H9 (cell line): ENCODE measurements around the gene ADAM17. TPM values are rescaled to one million over a fixed set of nuclear protein-coding genes. Genes with fewer than 3 reads are reported as not detected.

ENCODE experiments used
- DNase-seq: peaks from one replicate; pipeline ENCODE4 v3.0.0-alpha.2; 2017
- H2AFZ ChIP-seq: one replicate; pipeline ENCODE4 v1.6.1; 2013; ENCODE audit warnings: mild to moderate bottlenecking, low read length, control low read depth, moderate library complexity
- H2AK5ac ChIP-seq: 2 replicates; pipeline ENCODE4 v1.6.1; 2013; ENCODE audit warnings: low read length, control low read depth, mixed read lengths; ENCODE audit not compliant: insufficient read length
- H2BK120ac ChIP-seq: one replicate; pipeline ENCODE4 v1.6.1; 2013; ENCODE audit warnings: low read depth, mild to moderate bottlenecking, low read length, control low read depth, inconsistent platforms; ENCODE audit not compliant: poor library complexity, severe bottlenecking
- H2BK12ac ChIP-seq: 2 replicates; pipeline ENCODE4 v1.6.1; 2013; ENCODE audit warnings: low read length, control low read depth, mixed read lengths, low read depth; ENCODE audit not compliant: insufficient read length
- H2BK15ac ChIP-seq: 2 replicates; pipeline ENCODE4 v1.6.1; 2013; ENCODE audit warnings: low read depth, low read length, control low read depth
- H2BK20ac ChIP-seq: one replicate; pipeline ENCODE4 v1.6.1; 2013; ENCODE audit warnings: low read depth, mild to moderate bottlenecking, low read length, control low read depth, inconsistent platforms; ENCODE audit not compliant: poor library complexity, severe bottlenecking
- H2BK5ac ChIP-seq: 2 replicates; pipeline ENCODE4 v1.6.1; 2013; ENCODE audit warnings: low read length, control low read depth, mixed read lengths; ENCODE audit not compliant: insufficient read length
- H3K14ac ChIP-seq: 2 replicates; pipeline ENCODE4 v1.6.1; 2013; ENCODE audit warnings: low read length, control low read depth; ENCODE audit not compliant: insufficient read depth
- H3K18ac ChIP-seq: 2 replicates; pipeline ENCODE4 v1.6.1; 2013; ENCODE audit warnings: low read depth, mild to moderate bottlenecking, mixed read lengths, low read length, control low read depth; ENCODE audit not compliant: insufficient read length
- H3K23ac ChIP-seq: 2 replicates; pipeline ENCODE4 v1.6.1; 2013; ENCODE audit warnings: low read length, control low read depth, mixed read lengths, low read depth; ENCODE audit not compliant: insufficient read length
- H3K23me2 ChIP-seq: 2 replicates; pipeline ENCODE4 v1.6.1; 2013; ENCODE audit warnings: low read depth, mild to moderate bottlenecking, mixed read lengths, low read length, control low read depth; ENCODE audit not compliant: insufficient read length, poor library complexity, severe bottlenecking
- H3K27ac ChIP-seq: 2 replicates; pipeline ENCODE4 v1.5.1; 2013; ENCODE audit warnings: low read length, control low read depth, mixed read lengths, low read depth; ENCODE audit not compliant: insufficient read length
- H3K27me3 ChIP-seq: 2 replicates; pipeline ENCODE4 v1.6.1; 2013; ENCODE audit warnings: low read length, control low read depth, inconsistent platforms; ENCODE audit not compliant: insufficient read depth
- H3K4ac ChIP-seq: 2 replicates; pipeline ENCODE4 v1.6.1; 2013; ENCODE audit warnings: low read depth, mild to moderate bottlenecking, control low read depth, inconsistent platforms, low read length, moderate library complexity
- H3K4me1 ChIP-seq: 2 replicates; pipeline ENCODE4 v1.6.1; 2013; ENCODE audit warnings: low read length, control low read depth, inconsistent platforms; ENCODE audit not compliant: insufficient read depth
- H3K4me2 ChIP-seq: 2 replicates; pipeline ENCODE4 v1.6.1; 2013; ENCODE audit warnings: low read length, control low read depth, mixed read lengths; ENCODE audit not compliant: insufficient read length, insufficient read depth
- H3K56ac ChIP-seq: 2 replicates; pipeline ENCODE4 v1.6.1; 2013; ENCODE audit warnings: low read depth, mild to moderate bottlenecking, mixed read lengths, low read length, control low read depth; ENCODE audit not compliant: insufficient read length
- H3K79me1 ChIP-seq: 2 replicates; pipeline ENCODE4 v1.6.1; 2013; ENCODE audit warnings: low read depth, mild to moderate bottlenecking, moderate library complexity, low read length, control low read depth, inconsistent platforms; ENCODE audit not compliant: insufficient read depth, poor library complexity, severe bottlenecking
- H3K79me2 ChIP-seq: 2 replicates; pipeline ENCODE4 v1.6.1; 2013; ENCODE audit warnings: low read length, control low read depth, inconsistent platforms; ENCODE audit not compliant: insufficient read depth
- H3K9ac ChIP-seq: 2 replicates; pipeline ENCODE4 v1.6.1; 2013; ENCODE audit warnings: low read length, control low read depth, mixed read lengths; ENCODE audit not compliant: insufficient read length; ENCODE audit errors: extremely low read depth
- H3K9me3 ChIP-seq: one replicate; pipeline ENCODE4 v1.6.1; 2013; ENCODE audit warnings: low read depth, low read length, inconsistent platforms; ENCODE audit not compliant: control insufficient read depth
- H3T11ph ChIP-seq: one replicate; pipeline ENCODE4 v1.6.1; 2013; ENCODE audit warnings: mild to moderate bottlenecking, low read length, control low read depth, inconsistent platforms
- H4K20me1 ChIP-seq: one replicate; pipeline ENCODE4 v1.6.1; 2013; ENCODE audit not compliant: control insufficient read depth, insufficient read length, insufficient read depth
- H4K5ac ChIP-seq: 2 replicates; pipeline ENCODE4 v1.6.1; 2013; ENCODE audit warnings: low read depth, mild to moderate bottlenecking, mixed read lengths, low read length, control low read depth; ENCODE audit not compliant: insufficient read length
- H4K8ac ChIP-seq: replicated peaks from 2 replicates; pipeline ENCODE4 v1.6.1; 2013; ENCODE audit warnings: low read length, control low read depth, mixed read lengths, low read depth; ENCODE audit not compliant: insufficient read length
- H4K91ac ChIP-seq: 2 replicates; pipeline ENCODE4 v1.6.1; 2013; ENCODE audit warnings: low read depth, mild to moderate bottlenecking, moderate library complexity, mixed read lengths, low read length, control low read depth; ENCODE audit not compliant: insufficient read length
- H3K27ac Mint-ChIP-seq, 3 experiments: 2 replicates in 2 of 3; 3 replicates in 1 of 3; pipeline ENCODE4 v1.8.0; 2020 to 2021; ENCODE audit warnings: mixed read lengths in 3 of 3, mild to moderate bottlenecking in 1 of 3, moderate library complexity in 1 of 3
- H3K27me3 Mint-ChIP-seq: 2 replicates; pipeline ENCODE4 v1.8.0; 2021; ENCODE audit warnings: low read depth, mild to moderate bottlenecking, moderate library complexity, mixed read lengths
- H3K36me3 Mint-ChIP-seq, 3 experiments: 2 replicates in 2 of 3; 3 replicates in 1 of 3; pipeline ENCODE4 v1.8.0; 2020 to 2021; ENCODE audit warnings: low read depth in 3 of 3, mixed read lengths in 3 of 3; ENCODE audit not compliant: insufficient read depth in 1 of 3
- H3K4me1 Mint-ChIP-seq, 2 experiments: 2 replicates each; pipeline ENCODE4 v1.8.0; 2020; ENCODE audit warnings: mixed read lengths in 2 of 2
- H3K4me3 Mint-ChIP-seq, 2 experiments: 2 replicates in 1 of 2; 3 replicates in 1 of 2; pipeline ENCODE4 v1.8.0; 2020 to 2021; ENCODE audit warnings: mild to moderate bottlenecking in 2 of 2, mixed read lengths in 2 of 2, moderate library complexity in 1 of 2
- H3K9me3 Mint-ChIP-seq, 2 experiments: 2 replicates in 1 of 2; 3 replicates in 1 of 2; pipeline ENCODE4 v1.8.0; 2020; ENCODE audit warnings: mild to moderate bottlenecking in 2 of 2, mixed read lengths in 2 of 2, moderate library complexity in 1 of 2
- CTCF ChIP-seq: fragments of 200-600 bp; sonication (generic); conservative IDR thresholded peaks from 3 replicates; pipeline ENCODE4 v1.8.0; 2021; ENCODE audit warnings: antibody characterized with exemption, mild to moderate bottlenecking
- WGBS: extraction: QIAGEN DNeasy Blood & Tissue Kit; methylation state at CpG from one replicate; pipeline ENCODE4 v1.1.7; 2013; ENCODE audit warnings: missing lambda C conversion rate, low lambda C conversion rate, mixed read lengths; ENCODE audit not compliant: insufficient read length; ENCODE audit errors: extremely low coverage; 5-methylcytosine and 5-hydroxymethylcytosine counted together
- total RNA-seq: library from RNA; stranded (reverse); gene quantifications from 2 replicates; pipeline ENCODE4 v1.2.1, GENCODE V29; 2021

The ADAM17 gene
- total RNA-seq, 1 experiment from 2014 or later: 26.3 TPM

DNA sequence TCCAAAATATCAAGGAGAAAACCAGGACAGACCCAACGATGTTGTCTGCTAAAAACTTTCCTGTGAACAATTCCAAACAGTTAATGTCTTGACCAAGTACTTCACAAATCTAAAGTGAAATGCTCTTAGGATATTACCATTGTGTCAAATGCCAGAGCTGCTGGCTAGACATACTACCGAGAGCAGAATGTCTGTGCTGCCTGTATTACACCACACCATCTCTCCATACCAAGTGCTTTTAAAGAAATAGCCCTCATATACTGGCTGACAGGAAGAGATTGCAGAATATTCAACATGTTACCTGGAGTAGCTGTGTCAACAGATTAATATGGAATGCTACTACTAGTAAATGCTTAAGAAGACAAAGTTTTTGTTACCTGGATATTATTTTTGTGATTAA lies 62.7 kb downstream of the ADAM17 start:
- Histone ChIP-seq H2BK20ac (no peak overlapping the region), H3K14ac (no peak overlapping the region), H3T11ph (no peak overlapping the region), H3K4me1 (no peaks in the 10 kb centered on the region), H3K9ac (no peak overlapping the region), H3K27ac (no peak overlapping the region), H2BK120ac (no peak overlapping the region), H4K5ac (no peak overlapping the region), H3K4ac (no peak overlapping the region), H4K91ac (no peak overlapping the region), H3K18ac (no peak overlapping the region), H3K9me3 (no peaks in the 10 kb centered on the region), H3K23me2 (no peaks in the 10 kb centered on the region), H2AK5ac (no peak overlapping the region), H4K20me1 (no peaks in the 10 kb centered on the region), H3K23ac (no peak overlapping the region), H2BK12ac (no peak overlapping the region), H2AFZ (no peak overlapping the region), H4K8ac (no peak overlapping the region), H3K4me2 (no peak overlapping the region), H3K79me1 (no peaks in the 10 kb centered on the region), H3K27me3 (no peaks in the 10 kb centered on the region), H3K56ac (no peak overlapping the region), H3K79me2 (no peaks in the 10 kb centered on the region), H2BK5ac (no peak overlapping the region), H2BK15ac (no peak overlapping the region)
- peaks cover 20 to 74% (median 72%) of the 10 kb centered on the region in 3 experiments for H3K36me3 Mint-ChIP-seq
- no peaks in the 10 kb centered on the region for H3K27me3 Mint-ChIP-seq
- no peak for TF ChIP-seq CTCF
- H3K27ac Mint-ChIP-seq: no peak overlapping the region
- H3K4me3 Mint-ChIP-seq: no peak overlapping the region
- no peaks in the 10 kb centered on the region; a peak in 1 of 4 replicates for H3K4me1 Mint-ChIP-seq
- DNase-seq: no peak
- H3K9me3 Mint-ChIP-seq: no peaks in the 10 kb centered on the region
- WGBS: no CpG with 5 or more reads among the region's 2 CpGs
